Activated CD8-positive, alpha-beta T cell treated with anti-CD3 and anti-CD28 coated beads, Interleukin-2, amount 10 ng/mL, durations not matched to agents 7 days and 5 days (primary cell): Measurements from ENCODE around the gene OSBP2. TPM values are rescaled to one million over a fixed set of nuclear protein-coding genes. Genes with fewer than 3 reads are reported as not detected.
"Not testable (repeated sequence)": the region's sequence is repeated elsewhere in the genome, so short reads cannot be mapped to it uniquely, and the experiment has no call there.

Experiments used
- ATAC-seq: fragments of 150-1000 bp; cut with Tn5 transposase; one replicate; pipeline ENCODE4 v1.10.0; 2021; ENCODE audit warnings: moderate library complexity
- CTCF ChIA-PET: fragments of 350-600 bp; sonication (Branson Sonifier 250); formaldehyde crosslinking; loops from one replicate; lab custom pipeline; 2021; ENCODE audit warnings: antibody characterized with exemption; lab: Charles Lee
- POLR2A ChIA-PET: fragments of 350-600 bp; sonication (Branson Sonifier 250); formaldehyde crosslinking; loops from one replicate; lab custom pipeline; 2021; ENCODE audit warnings: antibody characterized with exemption; lab: Charles Lee
- DNase-seq: peaks from one replicate; pipeline ENCODE4 v3.0.0-alpha.2; 2020
- H3K27ac Mint-ChIP-seq: one replicate; pipeline ENCODE4 v1.8.0; 2021; ENCODE audit warnings: mild to moderate bottlenecking, mixed read lengths
- H3K27me3 Mint-ChIP-seq: one replicate; pipeline ENCODE4 v1.8.0; 2021; ENCODE audit warnings: low read depth, mixed read lengths
- H3K36me3 Mint-ChIP-seq: one replicate; pipeline ENCODE4 v1.8.0; 2021; ENCODE audit warnings: low read depth, mixed read lengths
- H3K4me1 Mint-ChIP-seq: one replicate; pipeline ENCODE4 v1.8.0; 2021; ENCODE audit warnings: low read depth, mixed read lengths
- H3K4me3 Mint-ChIP-seq: one replicate; pipeline ENCODE4 v1.8.0; 2021; ENCODE audit warnings: mild to moderate bottlenecking, mixed read lengths
- H3K9me3 Mint-ChIP-seq: one replicate; pipeline ENCODE4 v1.8.0; 2022; ENCODE audit warnings: mixed read lengths; ENCODE audit not compliant: insufficient read depth
- total RNA-seq, 2 experiments: library from RNA; stranded (reverse); gene quantifications; one replicate each; pipeline ENCODE4 v1.2.3, GENCODE V29; 2021

OSBP2 gene
- total RNA-seq, 2 experiments from 2014 or later: 0.42 to 0.55 TPM

GRCh38 chr22:30721741-30722140 lies 27.1 kb downstream of the OSBP2 start:
- DNase-seq: no peak
- Mint-ChIP-seq H3K4me1 (no peaks in the 10 kb centered on the region), H3K27me3 (no peaks in the 10 kb centered on the region), H3K36me3 (no peaks in the 10 kb centered on the region), H3K4me3 (no peak overlapping the region), H3K9me3 (no peaks in the 10 kb centered on the region), H3K27ac (no peak overlapping the region)
- POLR2A ChIA-PET: no interaction called here
- ATAC-seq: no peak
- CTCF ChIA-PET: interaction anchor here (0.9 kb wide), 1 partner anchor 87 kb away, joined by 3 read pairs; no protein-coding TSS in a partner anchor

GRCh38 chr22:30728826-30729225 lies 34.2 kb downstream of the OSBP2 start:
- Mint-ChIP-seq H3K27ac (no peak overlapping the region), H3K4me1 (no peaks in the 10 kb centered on the region), H3K9me3 (no peaks in the 10 kb centered on the region), H3K4me3 (no peak overlapping the region), H3K36me3 (no peaks in the 10 kb centered on the region), H3K27me3 (no peaks in the 10 kb centered on the region)
- CTCF ChIA-PET: no interaction called here
- ATAC-seq (no peak), DNase-seq (no peak)
- POLR2A ChIA-PET: interaction anchor here (0.6 kb wide), 1 partner anchor 240 kb away, joined by 3 read pairs; the partner anchor contains the start of gene TUG1

GRCh38 chr22:30731658-30732057 lies 37.0 kb downstream of the OSBP2 start:
- Mint-ChIP-seq H3K4me1 (no peaks in the 10 kb centered on the region), H3K27ac (no peak overlapping the region), H3K9me3 (no peaks in the 10 kb centered on the region), H3K27me3 (no peaks in the 10 kb centered on the region), H3K36me3 (no peaks in the 10 kb centered on the region), H3K4me3 (no peak overlapping the region)
- DNase-seq (no peak), ATAC-seq (no peak)
- POLR2A ChIA-PET: interaction anchor here (0.6 kb wide), 1 partner anchor 11 kb away, joined by 3 read pairs; no protein-coding TSS in a partner anchor
- CTCF ChIA-PET: no interaction called here

DNA sequence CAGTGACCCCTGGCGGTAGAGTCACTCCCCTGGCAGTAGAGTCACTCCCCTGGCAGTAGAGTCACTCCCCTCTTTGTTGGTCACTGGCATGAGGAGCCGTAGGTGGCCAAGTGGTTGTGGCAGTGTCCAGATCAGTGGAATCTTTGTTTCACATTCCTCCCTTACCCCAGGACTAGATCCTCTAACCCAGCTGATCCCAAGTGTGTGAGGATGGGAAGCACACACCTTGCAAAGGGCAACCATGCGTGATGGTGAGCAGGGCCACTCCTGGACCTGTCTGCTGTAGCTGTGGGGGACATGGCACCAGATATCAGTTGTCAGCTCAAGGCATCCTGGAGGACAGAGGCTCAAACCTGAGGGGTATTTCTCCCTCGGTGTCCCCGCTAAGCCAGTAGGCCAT lies 37.8 kb downstream of the OSBP2 start:
- POLR2A ChIA-PET: no interaction called here
- ATAC-seq (no peak), DNase-seq (no peak)
- Mint-ChIP-seq H3K4me3 (no peak overlapping the region), H3K36me3 (no peaks in the 10 kb centered on the region), H3K27ac (no peak overlapping the region), H3K27me3 (no peaks in the 10 kb centered on the region), H3K9me3 (no peaks in the 10 kb centered on the region), H3K4me1 (no peaks in the 10 kb centered on the region)
- CTCF ChIA-PET: no interaction called here

GRCh38 chr22:30733181-30733631 lies 38.5 kb downstream of the OSBP2 start:
- POLR2A ChIA-PET: no interaction called here
- no peaks in the 10 kb centered on the region for H3K36me3 Mint-ChIP-seq
- DNase-seq: no peak
- no peaks in the 10 kb centered on the region for H3K27me3 Mint-ChIP-seq
- no peaks in the 10 kb centered on the region for H3K4me1 Mint-ChIP-seq
- ATAC-seq: no peak
- H3K4me3 Mint-ChIP-seq: no peak overlapping the region
- CTCF ChIA-PET: no interaction called here
- H3K9me3 Mint-ChIP-seq: no peaks in the 10 kb centered on the region
- H3K27ac Mint-ChIP-seq: no peak overlapping the region

DNA sequence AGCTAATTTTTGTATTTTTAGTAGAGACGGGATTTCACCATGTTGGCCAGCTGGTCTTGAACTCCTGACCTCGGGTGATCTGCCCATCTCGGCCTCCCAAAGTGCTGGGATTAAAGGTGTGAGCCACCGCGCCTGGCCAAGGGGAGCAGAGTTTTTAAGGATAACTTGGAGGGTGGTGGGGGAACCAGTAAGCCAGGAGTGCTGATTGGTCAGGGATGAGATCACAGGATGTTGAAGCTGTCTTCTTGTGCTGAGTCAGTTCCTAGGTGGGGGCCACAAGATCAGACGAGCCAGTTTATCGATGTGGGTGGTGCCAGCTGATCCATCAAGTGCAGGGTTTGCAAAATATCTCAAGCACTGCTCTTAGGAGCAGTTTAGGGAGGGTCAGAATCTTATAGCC lies 45.3 kb downstream of the OSBP2 start:
- H3K4me3 Mint-ChIP-seq, H3K36me3 Mint-ChIP-seq, ATAC-seq, DNase-seq, H3K27me3 Mint-ChIP-seq, H3K9me3 Mint-ChIP-seq: not testable (repeated sequence)
- Mint-ChIP-seq H3K27ac (peak overlapping the region; percentile 70), H3K4me1 (peaks cover 34% of the 10 kb centered on the region)
- ChIA-PET POLR2A (interaction anchor here (1.1 kb wide), 1 partner anchor 15 kb away, joined by 4 read pairs; no protein-coding TSS in a partner anchor), CTCF (interaction anchor here (1.7 to 8.8 kb wide), 2 partner anchors 24 to 105 kb away, joined by 5 to 65 read pairs; partner anchors contain the start of gene SLC35E4)

DNA sequence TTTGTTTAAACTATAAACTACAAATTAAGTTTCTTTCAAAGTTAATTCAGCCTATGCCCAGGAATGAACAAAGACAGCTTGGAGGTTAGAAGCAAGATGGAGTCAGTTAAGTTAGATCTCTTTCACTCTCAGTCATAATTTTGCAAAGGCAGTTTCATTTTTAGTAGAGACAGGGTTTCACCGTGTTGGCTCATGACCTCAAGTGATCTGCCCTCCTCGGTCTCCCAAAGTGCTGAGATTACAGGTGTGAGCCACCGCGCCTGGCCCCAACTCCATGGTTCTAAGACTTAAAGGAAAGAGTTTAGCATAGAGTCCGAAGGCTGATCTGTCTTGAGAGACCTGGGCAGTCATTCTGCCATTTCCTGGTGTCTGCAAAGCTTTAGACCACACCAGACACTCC lies 45.8 kb downstream of the OSBP2 start:
- peak; percentile 40 for ATAC-seq
- DNase-seq: peak; percentile 26
- not testable (repeated sequence) for H3K27me3 Mint-ChIP-seq, H3K36me3 Mint-ChIP-seq, H3K4me3 Mint-ChIP-seq, H3K9me3 Mint-ChIP-seq
- Mint-ChIP-seq H3K4me1 (peaks cover 35% of the 10 kb centered on the region), H3K27ac (peak overlapping the region; percentile 70)
- ChIA-PET CTCF (interaction anchor here (1.7 to 8.8 kb wide), 3 partner anchors 14 to 106 kb away, joined by 5 to 65 read pairs (median 16); partner anchors contain the start of gene SLC35E4), POLR2A (interaction anchor here (1.1 kb wide), 1 partner anchor 14 kb away, joined by 4 read pairs; no protein-coding TSS in a partner anchor)

DNA sequence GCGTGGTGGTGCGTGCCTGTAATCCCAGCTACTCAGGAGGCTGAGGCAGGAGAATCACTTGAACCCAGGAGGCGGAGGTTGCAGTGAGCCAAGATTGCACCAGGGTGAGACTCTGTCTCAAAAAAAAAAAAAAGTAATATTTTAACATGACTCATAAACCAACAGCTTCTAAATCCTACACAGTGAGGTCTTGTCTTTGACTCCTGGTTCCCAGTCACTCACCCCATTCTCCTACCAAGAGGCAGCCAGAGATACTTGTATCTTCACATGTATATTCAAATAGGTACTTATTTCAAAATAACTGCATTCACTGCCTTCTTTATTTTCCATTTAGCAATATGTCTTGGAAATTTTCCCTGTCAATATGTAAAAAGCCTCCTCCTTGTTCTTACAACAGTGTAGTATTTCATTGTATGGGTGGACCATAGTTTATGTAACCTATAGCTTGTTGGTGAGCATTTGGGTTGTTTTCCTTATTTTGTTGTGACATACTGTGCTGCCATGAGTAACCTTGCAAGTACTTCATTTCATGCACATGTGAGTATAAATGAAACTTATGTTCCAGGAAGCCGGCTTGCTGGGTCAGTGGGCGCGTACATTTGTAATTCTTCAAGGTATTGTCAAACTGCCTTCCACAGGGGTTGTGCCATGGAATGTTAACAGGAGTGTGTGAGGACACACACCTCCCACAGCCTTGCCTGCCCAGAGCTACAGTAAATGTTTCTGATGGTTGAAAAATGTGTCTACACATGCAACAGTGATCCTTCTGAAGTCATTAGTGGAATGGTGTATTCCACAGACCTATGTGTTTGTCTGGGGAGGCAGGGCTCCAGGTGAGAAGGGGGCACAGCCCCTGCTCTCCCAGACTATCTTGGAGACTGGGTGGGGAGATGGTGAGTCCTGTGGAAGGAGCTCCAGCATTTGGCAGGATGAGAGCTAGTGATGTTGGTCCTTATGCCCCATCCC lies 47.9 kb downstream of the OSBP2 start:
- Mint-ChIP-seq H3K27me3 (no peaks in the 10 kb centered on the region), H3K4me3 (no peak overlapping the region), H3K27ac (peak overlapping the region; percentile 30), H3K9me3 (no peaks in the 10 kb centered on the region), H3K36me3 (no peaks in the 10 kb centered on the region), H3K4me1 (peaks cover 40% of the 10 kb centered on the region)
- ATAC-seq: no peak
- DNase-seq: no peak
- CTCF ChIA-PET: interaction anchor here (1.5 to 8.8 kb wide), 3 partner anchors 12 to 108 kb away, joined by 4 to 65 read pairs (median 16); partner anchors contain the start of gene SLC35E4
- POLR2A ChIA-PET: interaction anchor here (0.6 to 1.2 kb wide), 4 partner anchors 11 to 604 kb away, joined by 3 read pairs; partner anchors contain the start of genes PATZ1 and SLC35E4

DNA sequence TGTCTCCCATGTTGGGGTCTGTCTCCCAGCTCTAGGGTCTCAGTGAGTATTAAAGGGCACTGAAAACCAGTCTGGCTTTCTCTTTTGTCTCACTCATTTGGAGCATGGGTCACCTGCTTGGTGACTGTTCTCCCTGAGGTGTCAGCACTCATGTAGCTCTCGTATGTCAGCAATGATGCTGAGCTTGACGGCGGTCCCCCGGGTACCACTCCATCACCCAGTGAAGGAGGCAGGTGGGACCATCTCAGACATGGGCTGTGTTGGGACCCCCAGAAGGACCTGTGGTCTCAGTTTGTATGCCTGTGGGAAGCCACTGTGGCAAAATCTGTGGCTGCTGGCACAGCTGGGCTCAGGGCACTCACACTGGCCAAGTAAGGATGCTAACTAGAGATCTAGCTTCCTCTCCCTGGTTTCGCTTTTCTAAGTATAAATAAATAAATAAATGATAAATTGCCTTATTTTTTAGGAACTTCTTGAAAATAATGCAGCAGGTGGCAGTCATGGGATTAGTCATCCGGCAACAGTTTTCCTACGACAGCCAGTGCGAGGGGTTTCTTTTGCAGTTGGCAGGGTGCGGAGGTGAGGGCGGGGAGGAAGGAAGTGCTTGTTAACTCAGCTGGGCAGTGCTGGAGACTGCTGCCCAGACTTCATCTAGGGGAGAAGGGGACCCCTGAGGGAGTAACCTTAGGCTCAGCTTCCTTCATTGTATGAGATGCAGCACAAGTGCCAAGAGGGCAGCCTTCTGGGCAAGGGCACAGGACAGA lies 48.8 kb downstream of the OSBP2 start:
- H3K27me3 Mint-ChIP-seq: no peaks in the 10 kb centered on the region
- H3K4me3 Mint-ChIP-seq: no peak overlapping the region
- DNase-seq (peak; percentile 28), ATAC-seq (peak; percentile 39)
- ChIA-PET POLR2A (interaction anchor here (0.6 to 1.2 kb wide), 3 partner anchors 12 to 603 kb away, joined by 3 read pairs; partner anchors contain the start of genes PATZ1 and SLC35E4), CTCF (interaction anchor here (1.1 to 8.8 kb wide), 5 partner anchors 11 to 178 kb away, joined by 3 to 65 read pairs (median 4); partner anchors contain the start of gene SLC35E4)
- H3K27ac Mint-ChIP-seq: peak overlapping the region; percentile 64
- peaks cover 40% of the 10 kb centered on the region for H3K4me1 Mint-ChIP-seq
- H3K9me3 Mint-ChIP-seq: no peaks in the 10 kb centered on the region
- no peaks in the 10 kb centered on the region for H3K36me3 Mint-ChIP-seq

GRCh38 chr22:30744224-30744623 lies 49.5 kb downstream of the OSBP2 start:
- H3K36me3 Mint-ChIP-seq: no peaks in the 10 kb centered on the region
- no peaks in the 10 kb centered on the region for H3K9me3 Mint-ChIP-seq
- POLR2A ChIA-PET: no interaction called here
- H3K4me1 Mint-ChIP-seq: peaks cover 40% of the 10 kb centered on the region
- no peak overlapping the region for H3K27ac Mint-ChIP-seq
- CTCF ChIA-PET: interaction anchor here (1.1 to 8.8 kb wide), 3 partner anchors 51 to 177 kb away, joined by 3 to 65 read pairs (median 3); partner anchors contain the start of gene SLC35E4
- H3K4me3 Mint-ChIP-seq: no peak overlapping the region
- H3K27me3 Mint-ChIP-seq: no peaks in the 10 kb centered on the region
- ATAC-seq (no peak), DNase-seq (no peak)

- ChIA-PET CTCF (interaction anchor here (3.4 to 8.8 kb wide), 2 partner anchors 8 to 113 kb away, joined by 14 to 65 read pairs; partner anchors contain the start of gene SLC35E4), POLR2A (no interaction called here)
- H3K4me3 Mint-ChIP-seq: no peak overlapping the region
- DNase-seq (no peak), ATAC-seq (no peak)
- H3K27ac Mint-ChIP-seq: no peak overlapping the region
- no peaks in the 10 kb centered on the region for H3K36me3 Mint-ChIP-seq
- peaks cover 26% of the 10 kb centered on the region for H3K4me1 Mint-ChIP-seq
- no peaks in the 10 kb centered on the region for H3K9me3 Mint-ChIP-seq
- no peaks in the 10 kb centered on the region for H3K27me3 Mint-ChIP-seq
These were observed 52.8 kb downstream of the OSBP2 start for GRCh38 chr22:30747493-30747892.
